Panc1 (cell line): Measurements from ENCODE around the gene STAT4.

Experiments used
- CTCF ChIP-seq: fragments of 450-650 bp; IDR thresholded peaks from 2 replicates; pipeline ENCODE4 v1.5.1; 2017; ENCODE audit warnings: mild to moderate bottlenecking
- REST ChIP-seq, 2 experiments: IDR thresholded peaks; 2 replicates each; pipeline ENCODE4 v1.6.1; 2011 to 2012; ENCODE audit warnings: low read depth in 2 of 2, control low read depth in 1 of 2, low read length in 1 of 2, mild to moderate bottlenecking in 1 of 2, moderate library complexity in 1 of 2; ENCODE audit not compliant: insufficient read depth in 1 of 2

- TF ChIP-seq REST (IDR thresholded peaks at IDR 0.05; ENCODE audit: insufficient read depth in 1 of 2, low read depth in 2 of 2, low read length in 1 of 2): no peak
- no peak for TF ChIP-seq CTCF
Observed at GRCh38 chr2:191038241-191038725, 112.5 kb downstream of the STAT4 start.
